ENCODE results near the gene MRRF.

DNA sequence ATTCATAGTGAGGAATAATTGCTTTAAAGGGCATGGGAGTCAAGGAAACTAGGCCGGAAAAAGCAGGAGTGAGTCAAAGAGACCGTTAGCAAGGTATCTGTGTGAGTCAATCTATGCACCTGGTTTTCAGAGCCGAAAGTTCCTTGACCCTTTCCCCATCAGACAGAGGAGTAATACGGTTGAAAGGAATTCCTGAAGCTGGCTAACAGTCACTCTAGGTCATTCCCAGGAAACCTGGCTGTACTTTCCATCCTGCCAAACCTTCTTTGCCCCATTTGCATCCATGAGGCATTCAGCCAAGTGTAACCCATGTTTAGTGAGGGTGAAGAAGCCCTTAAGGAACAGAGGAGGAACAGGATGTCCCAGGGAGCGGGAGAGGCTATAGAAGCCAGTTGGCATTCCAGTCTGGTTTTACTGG lies 16.2 kb upstream of the MRRF start:
- TF ChIP-seq POLR2AphosphoS5 (IDR thresholded peaks at IDR 0.05; ENCODE audit: low read depth, low read length) (no peak), POLR2A (IDR thresholded peaks at IDR 0.05; ENCODE audit: low read depth, low read length) (no peak), TAF1 (IDR thresholded peaks at IDR 0.05; ENCODE audit: borderline replicate concordance, low read depth, low read length) (no peak)

All from GM12892 (cell line).